ENCODE data around the gene LITAFD.

GRCh38 chr16:8848939-8849391 lies 33.2 kb upstream of the LITAFD start:
- TF ChIP-seq POLR2A (IDR thresholded peaks at IDR 0.05) (no peak), CTCF (IDR thresholded peaks at IDR 0.05) (no peak), EP300 (IDR thresholded peaks at IDR 0.05; ENCODE audit: low read depth) (no peak), POLR2AphosphoS5 (IDR thresholded peaks at IDR 0.05) (no peak)
